GM21360 (cell line): ENCODE results near the gene TIAM2.
"Not testable (repeated sequence)": the region's sequence is repeated elsewhere in the genome, so short reads cannot be mapped to it uniquely, and the experiment has no call there.

Source experiments
- ATAC-seq: cut with Tn5 transposase; IDR thresholded peaks from one replicate; pipeline ENCODE4 v1.9.1; 2021; ENCODE audit warnings: mild to moderate bottlenecking, moderate library complexity; ENCODE audit not compliant: unreplicated experiment

TIAM2 gene

GRCh38 chr6:155221086-155221485 is 226.0 kb downstream of the TIAM2 start:
- no peak for ATAC-seq

DNA sequence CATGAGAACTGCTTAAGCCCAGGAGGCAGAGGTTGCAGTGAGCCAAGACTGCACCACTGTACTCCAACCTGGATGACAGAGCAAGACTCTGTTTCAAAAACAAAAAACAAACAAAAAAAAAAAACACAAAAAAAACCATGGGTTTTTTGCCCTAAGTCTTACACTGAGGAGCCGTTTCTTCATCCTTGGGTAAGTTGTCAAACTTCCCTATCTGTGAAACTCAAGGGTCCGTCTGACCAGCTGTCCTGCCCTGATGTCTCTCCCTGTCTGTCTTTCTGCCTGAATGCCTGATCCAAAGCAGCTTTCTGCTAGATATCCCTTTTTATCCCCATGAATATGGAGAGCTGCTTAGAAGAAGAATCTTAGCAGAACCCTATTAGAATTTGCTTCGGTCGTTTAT is 227.4 kb downstream of the TIAM2 start:
- no peak for ATAC-seq

GRCh38 chr6:155223646-155224451 is 228.7 kb downstream of the TIAM2 start:
- ATAC-seq = peak; percentile 98

- no peak for ATAC-seq
These were observed 229.5 kb downstream of the TIAM2 start for GRCh38 chr6:155224618-155225017.

- ATAC-seq = no peak
These were observed 231.9 kb downstream of the TIAM2 start for GRCh38 chr6:155227046-155227445.

DNA sequence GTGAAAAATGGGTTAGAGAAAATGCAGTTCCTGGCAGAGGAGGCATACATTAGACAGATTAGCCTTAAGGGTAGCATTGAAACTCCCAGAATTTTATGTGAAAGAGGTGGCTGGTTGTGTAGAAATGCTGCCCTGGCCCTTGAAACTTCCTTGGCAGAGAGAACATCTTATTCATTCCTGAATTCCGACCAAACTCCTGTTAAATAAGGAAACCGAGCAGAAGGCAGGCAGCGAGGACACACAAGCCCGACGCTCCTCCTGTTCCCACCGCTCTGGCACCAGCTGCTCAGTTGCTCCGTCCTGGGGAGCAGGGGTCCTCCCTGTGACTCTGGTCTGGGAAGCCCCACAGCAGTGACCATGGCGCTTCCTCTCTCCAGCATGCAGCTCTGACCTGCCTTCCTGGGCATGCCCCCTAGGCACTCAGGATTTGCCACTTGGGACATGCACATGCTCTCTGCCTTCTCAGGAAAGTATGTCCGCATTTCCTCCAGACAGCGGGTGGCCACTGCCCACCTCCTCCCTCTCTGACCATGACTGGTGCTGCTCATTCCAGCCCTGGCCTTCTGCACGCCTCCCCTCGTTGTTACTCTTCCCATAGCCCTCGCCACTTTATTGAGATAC is 233.5 kb downstream of the TIAM2 start:
- ATAC-seq = no peak

DNA sequence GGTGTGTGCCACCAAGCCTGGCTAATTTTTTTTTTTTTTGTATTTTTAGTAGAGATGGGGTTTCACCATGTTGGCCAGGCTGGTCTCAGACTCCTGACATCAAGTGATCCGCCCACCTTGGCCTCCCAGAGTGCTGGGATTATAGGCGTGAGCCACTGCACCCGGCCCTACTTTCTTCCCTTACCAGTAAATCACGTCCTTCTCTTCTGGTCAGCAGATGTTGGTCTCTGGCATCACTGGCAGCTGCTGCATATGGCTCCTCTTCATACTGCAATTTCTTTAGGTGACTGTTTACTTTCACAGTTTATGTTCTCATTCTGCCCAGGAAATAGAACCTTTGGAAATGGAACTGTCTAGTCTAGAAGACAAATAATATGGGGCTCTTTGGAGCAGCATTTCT is 235.9 kb downstream of the TIAM2 start:
- ATAC-seq = not testable (repeated sequence)

DNA sequence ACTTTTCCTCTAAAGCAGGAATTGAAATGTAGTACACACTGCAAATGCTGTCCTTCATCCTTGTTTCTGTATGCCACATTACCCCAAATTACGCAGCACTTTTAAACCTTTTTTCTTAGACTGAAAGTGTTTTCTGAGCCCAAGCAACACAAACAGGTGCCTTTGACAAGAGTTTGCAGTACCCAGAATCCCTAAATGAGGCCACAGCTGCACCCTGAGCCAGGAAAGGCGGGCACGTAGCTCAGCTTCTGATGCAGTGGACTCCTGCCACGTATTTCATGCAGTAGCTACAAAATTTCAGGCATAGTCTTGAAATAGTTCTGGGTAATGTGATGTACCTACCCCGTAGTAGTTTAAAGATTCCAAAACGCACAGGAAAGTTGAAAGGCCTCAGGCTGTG is 237.7 kb downstream of the TIAM2 start:
- ATAC-seq = no peak

DNA sequence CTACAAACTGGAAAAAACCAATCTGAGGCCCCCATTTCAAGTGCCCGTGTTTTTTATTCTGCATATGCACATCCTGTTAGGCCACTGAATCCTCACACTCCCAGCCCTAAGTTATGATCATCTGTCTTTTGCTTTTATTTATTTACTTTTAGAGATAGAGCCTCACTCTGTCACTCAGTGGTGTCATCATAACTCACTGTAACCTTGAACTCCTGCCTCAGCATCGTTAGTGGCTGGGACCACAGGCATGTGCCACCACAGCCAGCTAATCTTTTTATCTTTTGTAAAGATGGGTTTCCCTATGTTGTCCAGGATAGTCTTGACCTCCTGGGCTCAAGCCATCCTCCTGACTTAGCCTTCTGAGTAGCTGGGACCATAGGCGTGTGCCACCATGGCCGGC is 239.1 kb downstream of the TIAM2 start:
- no peak for ATAC-seq

DNA sequence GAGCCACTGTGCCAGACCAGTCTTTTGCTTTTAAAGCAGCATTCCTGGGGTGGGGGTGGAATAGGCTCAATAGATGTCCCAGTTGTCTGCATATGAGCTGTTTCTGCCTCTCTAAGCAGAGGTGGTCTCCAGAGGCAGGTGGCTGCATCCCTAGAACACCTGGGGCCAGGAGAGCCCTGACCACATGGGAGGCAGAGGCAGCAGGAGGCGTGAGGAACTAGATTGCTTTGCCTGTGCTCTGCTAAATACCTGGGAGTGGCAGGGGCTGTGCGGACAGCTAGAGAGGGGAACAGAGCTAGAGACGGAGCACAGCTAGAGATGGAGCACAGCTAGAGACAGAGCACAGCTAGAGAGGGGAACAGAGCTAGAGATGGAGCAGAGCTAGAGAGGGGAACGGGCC is 239.6 kb downstream of the TIAM2 start:
- no peak for ATAC-seq

DNA sequence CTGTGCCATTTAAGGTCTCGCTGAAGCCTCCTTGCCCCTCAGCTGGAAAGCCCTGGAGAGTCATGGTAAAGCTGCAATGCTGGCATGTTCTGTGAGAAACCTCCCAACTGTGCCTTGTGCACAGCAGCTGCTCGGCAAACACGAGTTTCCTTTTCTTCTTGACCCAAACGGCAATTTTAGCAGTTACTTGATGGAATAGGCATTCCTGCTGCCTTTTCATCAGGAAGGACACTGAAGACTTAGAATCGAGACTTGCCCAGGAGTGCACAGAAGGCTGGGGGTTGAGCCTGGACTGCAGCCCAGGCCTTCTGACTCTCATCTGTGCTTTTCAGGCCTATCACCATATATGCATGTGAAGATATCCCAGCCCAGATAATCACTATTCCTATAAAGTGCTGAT is 240.0 kb downstream of the TIAM2 start:
- ATAC-seq = no peak

- ATAC-seq = no peak
These were observed 242.5 kb downstream of the TIAM2 start for GRCh38 chr6:155237613-155238012.

- ATAC-seq = no peak
These were observed 245.9 kb downstream of the TIAM2 start for GRCh38 chr6:155240905-155241600.

DNA sequence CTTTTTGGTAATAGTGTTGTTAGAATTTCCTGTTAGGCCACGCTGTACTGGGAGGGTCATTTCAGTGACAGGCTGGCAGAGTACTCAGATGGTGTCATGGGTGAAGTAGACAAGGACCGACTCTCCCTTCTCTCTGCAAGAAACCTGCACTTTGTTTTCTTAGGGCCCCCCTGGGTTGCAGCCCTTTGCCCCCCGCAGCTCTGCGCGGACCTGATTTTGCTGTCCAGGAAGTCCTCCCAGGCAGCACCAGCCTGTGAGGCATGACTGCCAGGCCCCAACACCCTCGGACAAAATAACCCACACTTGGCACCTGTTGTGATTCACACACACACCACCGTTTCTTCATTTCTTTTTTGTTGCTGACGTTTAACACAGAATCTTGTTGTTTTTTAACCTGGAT is 246.9 kb downstream of the TIAM2 start:
- no peak for ATAC-seq

DNA sequence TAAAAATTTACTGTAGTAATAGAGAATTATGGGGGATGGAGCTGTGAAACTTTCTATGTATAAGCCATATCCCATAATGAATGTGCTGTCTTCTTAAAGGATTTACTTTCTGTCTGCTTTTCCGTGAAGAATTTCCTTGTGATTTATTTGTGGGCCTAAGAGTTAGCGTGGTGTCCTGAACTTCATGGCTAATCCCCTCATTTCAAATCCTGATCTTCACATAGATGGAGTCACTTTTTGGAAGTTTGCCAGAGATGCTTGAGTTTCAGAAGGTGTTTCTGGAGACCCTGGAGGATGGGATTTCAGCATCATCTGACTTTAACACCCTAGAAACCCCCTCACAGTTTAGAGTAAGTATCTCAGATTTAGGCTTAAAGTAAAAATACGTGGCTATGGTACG is 249.3 kb downstream of the TIAM2 start:
- no peak for ATAC-seq

GRCh38 chr6:155245193-155245592 is 250.1 kb downstream of the TIAM2 start:
- ATAC-seq = no peak

GRCh38 chr6:155245831-155246230 is 250.7 kb downstream of the TIAM2 start:
- ATAC-seq = no peak

DNA sequence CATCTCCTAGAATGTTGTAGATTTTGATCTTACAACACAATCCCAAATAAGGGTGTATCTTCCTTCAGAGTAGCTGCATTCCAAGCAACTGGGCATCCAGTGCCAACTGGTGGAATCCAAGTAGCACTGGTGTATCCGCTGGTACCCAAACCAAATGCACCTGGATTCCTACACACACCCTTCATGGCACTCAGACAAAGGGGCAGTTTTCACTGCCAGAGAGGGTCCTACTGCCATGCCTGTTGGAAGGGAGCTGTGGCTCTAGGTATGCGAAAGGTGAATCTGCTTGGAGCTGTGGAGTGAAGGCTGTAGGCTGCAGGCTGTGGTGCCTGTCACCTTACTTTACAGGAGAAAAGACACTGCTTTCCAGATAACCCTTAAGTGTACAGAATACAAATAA is 251.7 kb downstream of the TIAM2 start:
- no peak for ATAC-seq

GRCh38 chr6:155247618-155248007 is 252.5 kb downstream of the TIAM2 start:
- ATAC-seq = no peak

DNA sequence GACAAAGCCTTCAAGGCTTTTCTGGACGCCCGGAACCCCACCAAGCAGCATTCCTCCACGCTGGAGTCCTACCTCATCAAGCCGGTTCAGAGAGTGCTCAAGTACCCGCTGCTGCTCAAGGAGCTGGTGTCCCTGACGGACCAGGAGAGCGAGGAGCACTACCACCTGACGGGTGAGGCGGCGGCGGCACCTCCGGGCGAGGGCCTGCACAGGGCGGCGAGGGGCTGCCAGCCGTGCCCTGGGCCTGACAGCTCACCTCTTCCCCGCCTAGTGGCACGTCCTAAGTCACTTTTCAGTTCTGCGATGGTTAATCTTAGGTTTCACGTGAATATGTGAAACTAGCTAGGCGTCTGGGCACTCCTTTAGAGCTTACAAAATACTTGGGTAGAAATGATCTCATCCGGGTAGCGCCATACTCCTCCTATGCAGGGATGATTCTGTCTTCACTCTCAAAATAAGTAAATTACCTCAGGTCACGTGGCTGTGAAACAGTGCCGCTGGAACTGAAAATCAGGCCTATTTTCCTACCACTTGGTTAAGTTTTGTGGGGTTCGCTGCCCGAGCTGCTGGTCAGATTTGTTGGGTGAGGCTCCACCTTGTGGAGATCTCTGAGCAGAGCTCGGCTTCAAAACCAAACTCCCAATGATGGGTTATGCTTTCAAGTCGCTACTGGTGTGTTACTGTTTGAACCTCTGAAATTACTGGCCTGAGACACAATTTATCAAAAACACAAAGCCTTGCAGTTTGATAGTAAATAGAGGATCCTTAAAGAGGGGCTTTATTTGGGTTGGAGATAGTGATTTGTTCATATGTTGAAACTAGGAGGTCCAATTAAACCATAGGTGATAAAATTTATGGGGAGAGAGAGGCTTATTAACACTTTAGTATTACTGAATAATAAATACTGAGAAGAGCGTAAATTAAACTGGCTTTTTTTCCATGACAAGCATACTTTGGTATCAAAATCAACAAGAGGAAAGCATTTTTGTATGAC is 253.2 kb downstream of the TIAM2 start:
- peak; percentile 69 for ATAC-seq
